Progenitor cell of endocrine pancreas (in vitro differentiated cells): ENCODE measurements around the gene ZNF106. TPM values are rescaled to one million over a fixed set of nuclear protein-coding genes. Genes with fewer than 3 reads are reported as not detected.

Experiments used
- DNase-seq: peaks from one replicate; pipeline ENCODE4 v3.0.0; 2021; ENCODE audit warnings: low spot score; ENCODE audit not compliant: unreplicated experiment
- H3K27ac Mint-ChIP-seq: 2 replicates; pipeline ENCODE4 v1.8.0; 2021; ENCODE audit warnings: mild to moderate bottlenecking, moderate library complexity, mixed read lengths
- H3K27me3 Mint-ChIP-seq: 2 replicates; pipeline ENCODE4 v1.8.0; 2021; ENCODE audit warnings: mixed read lengths
- H3K36me3 Mint-ChIP-seq: 2 replicates; pipeline ENCODE4 v1.8.0; 2022; ENCODE audit warnings: mixed read lengths; ENCODE audit not compliant: insufficient read depth
- H3K4me1 Mint-ChIP-seq: 2 replicates; pipeline ENCODE4 v1.8.0; 2021; ENCODE audit warnings: low read depth, mixed read lengths
- H3K4me3 Mint-ChIP-seq: 2 replicates; pipeline ENCODE4 v1.8.0; 2021; ENCODE audit warnings: low read depth, mild to moderate bottlenecking, moderate library complexity, mixed read lengths
- H3K9me3 Mint-ChIP-seq: 2 replicates; pipeline ENCODE4 v1.8.0; 2021; ENCODE audit warnings: low read depth, mixed read lengths
- total RNA-seq: library from RNA; stranded (reverse); gene quantifications from 2 replicates; pipeline ENCODE4 v1.2.1, GENCODE V29; 2021
- TF ChIP-seq, protein P1 (sequence below): fragments of 200-600 bp; sonication (generic); IDR thresholded peaks from one replicate; pipeline ENCODE4 v1.5.0; 2021; ENCODE audit warnings: antibody characterized with exemption, mild to moderate bottlenecking; ENCODE audit not compliant: unreplicated experiment

The ZNF106 gene
- total RNA-seq, 1 donor from 2014 or later: 52.4 TPM

- no peak for DNase-seq
- no peak overlapping the region for H3K27ac Mint-ChIP-seq
- H3K4me3 Mint-ChIP-seq: no peak overlapping the region
- H3K9me3 Mint-ChIP-seq: no peaks in the 10 kb centered on the region
- H3K4me1 Mint-ChIP-seq: no peaks in the 10 kb centered on the region
- H3K36me3 Mint-ChIP-seq: no peaks in the 10 kb centered on the region
- TF ChIP-seq, protein P1, sequence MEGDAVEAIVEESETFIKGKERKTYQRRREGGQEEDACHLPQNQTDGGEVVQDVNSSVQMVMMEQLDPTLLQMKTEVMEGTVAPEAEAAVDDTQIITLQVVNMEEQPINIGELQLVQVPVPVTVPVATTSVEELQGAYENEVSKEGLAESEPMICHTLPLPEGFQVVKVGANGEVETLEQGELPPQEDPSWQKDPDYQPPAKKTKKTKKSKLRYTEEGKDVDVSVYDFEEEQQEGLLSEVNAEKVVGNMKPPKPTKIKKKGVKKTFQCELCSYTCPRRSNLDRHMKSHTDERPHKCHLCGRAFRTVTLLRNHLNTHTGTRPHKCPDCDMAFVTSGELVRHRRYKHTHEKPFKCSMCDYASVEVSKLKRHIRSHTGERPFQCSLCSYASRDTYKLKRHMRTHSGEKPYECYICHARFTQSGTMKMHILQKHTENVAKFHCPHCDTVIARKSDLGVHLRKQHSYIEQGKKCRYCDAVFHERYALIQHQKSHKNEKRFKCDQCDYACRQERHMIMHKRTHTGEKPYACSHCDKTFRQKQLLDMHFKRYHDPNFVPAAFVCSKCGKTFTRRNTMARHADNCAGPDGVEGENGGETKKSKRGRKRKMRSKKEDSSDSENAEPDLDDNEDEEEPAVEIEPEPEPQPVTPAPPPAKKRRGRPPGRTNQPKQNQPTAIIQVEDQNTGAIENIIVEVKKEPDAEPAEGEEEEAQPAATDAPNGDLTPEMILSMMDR: no peak
- H3K27me3 Mint-ChIP-seq: no peaks in the 10 kb centered on the region
Observed at GRCh38 chr15:42401544-42402454, 89.1 kb downstream of the ZNF106 start.

DNA sequence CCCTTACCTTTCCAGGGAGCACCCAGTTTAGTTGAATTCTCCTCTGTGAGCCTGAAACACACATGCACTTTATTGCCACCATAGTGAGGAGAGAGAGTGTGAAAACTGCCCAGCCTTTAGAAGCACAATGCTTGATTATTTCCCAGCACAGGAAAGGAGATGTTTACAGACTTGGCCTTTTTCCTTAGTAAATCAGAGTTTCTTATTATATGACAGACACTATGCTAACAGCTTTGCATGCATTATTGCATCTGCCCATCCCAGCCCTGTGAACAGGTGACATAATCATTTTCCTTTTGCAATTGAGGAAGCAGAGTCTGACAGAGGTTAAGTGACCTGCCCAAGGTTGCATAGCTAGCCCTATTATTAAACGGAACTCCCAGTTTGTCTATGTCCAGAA is 95.1 kb downstream of the ZNF106 start:
- Mint-ChIP-seq H3K9me3 (no peaks in the 10 kb centered on the region), H3K27ac (peak overlapping the region; percentile 45), H3K4me1 (peaks cover 2% of the 10 kb centered on the region), H3K27me3 (peaks cover 2% of the 10 kb centered on the region), H3K36me3 (no peaks in the 10 kb centered on the region), H3K4me3 (no peak overlapping the region)
- DNase-seq: no peak
- TF ChIP-seq, protein P1: no peak

- TF ChIP-seq, protein P1: no peak
Observed at GRCh38 chr15:42394106-42394505, 96.8 kb downstream of the ZNF106 start.

DNA sequence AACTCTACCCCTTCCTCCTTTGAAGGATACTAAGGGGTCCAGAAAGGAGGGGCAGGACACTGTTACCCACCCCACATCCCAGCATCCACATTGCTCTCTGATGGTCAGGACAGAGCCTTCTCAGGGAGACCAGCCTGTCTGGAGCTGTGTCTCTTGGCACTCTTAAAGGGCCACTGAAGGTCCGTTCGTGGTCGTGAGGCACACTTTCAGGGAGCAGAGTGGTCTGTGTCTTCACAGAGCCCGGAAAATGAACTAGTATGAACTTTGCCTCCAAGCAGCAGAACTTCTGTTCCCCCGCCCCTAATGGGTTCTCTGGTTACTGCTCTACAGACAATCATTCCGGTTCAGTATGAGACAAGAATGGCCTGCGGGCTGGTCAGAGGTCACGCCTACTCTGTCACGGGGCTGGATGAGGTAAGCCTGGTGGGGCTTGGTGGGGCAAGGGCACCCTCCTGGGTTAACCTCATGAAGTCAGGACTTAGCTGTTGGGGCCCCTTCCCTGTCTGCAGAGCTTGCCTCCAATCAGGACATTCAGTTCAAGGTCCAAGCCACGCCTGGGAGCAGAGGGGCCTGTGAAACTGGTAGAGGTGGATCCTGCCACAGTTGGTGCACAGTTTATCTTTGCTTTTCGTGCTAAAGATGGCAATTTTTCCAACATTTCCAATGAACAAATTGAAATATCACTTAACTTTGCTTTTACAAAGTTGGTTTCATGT is 98.5 kb downstream of the ZNF106 start:
- no peaks in the 10 kb centered on the region for H3K36me3 Mint-ChIP-seq
- H3K27me3 Mint-ChIP-seq: peaks cover 2% of the 10 kb centered on the region
- DNase-seq: no peak
- TF ChIP-seq, protein P1: no peak
- no peak overlapping the region for H3K27ac Mint-ChIP-seq
- peaks cover 2% of the 10 kb centered on the region for H3K4me1 Mint-ChIP-seq
- no peak overlapping the region for H3K4me3 Mint-ChIP-seq
- no peaks in the 10 kb centered on the region for H3K9me3 Mint-ChIP-seq

More at GRCh38 chr15:42394106-42394505, 96.8 kb downstream of the ZNF106 start:
- H3K9me3 Mint-ChIP-seq: no peaks in the 10 kb centered on the region
- DNase-seq: no peak
- peaks cover 2% of the 10 kb centered on the region for H3K27me3 Mint-ChIP-seq
- no peak overlapping the region for H3K4me3 Mint-ChIP-seq
- H3K27ac Mint-ChIP-seq: peak overlapping the region; percentile 0
- H3K4me1 Mint-ChIP-seq: peaks cover 2% of the 10 kb centered on the region
- H3K36me3 Mint-ChIP-seq: no peaks in the 10 kb centered on the region

DNA sequence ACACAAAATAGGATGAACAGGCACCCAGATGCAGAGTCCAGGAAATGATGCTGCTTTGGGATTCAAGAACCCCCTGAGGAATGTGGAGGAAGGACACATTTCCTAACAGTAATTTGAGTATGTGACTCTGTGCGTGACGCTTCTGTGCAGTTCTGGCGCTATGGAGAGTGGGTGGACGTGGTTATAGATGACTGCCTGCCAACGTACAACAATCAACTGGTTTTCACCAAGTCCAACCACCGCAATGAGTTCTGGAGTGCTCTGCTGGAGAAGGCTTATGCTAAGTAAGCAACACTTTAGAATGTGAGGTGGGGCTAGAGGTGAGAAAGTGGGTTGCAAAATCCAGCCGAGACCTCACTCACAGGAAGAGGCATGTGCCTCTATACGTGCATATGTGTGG is 103.3 kb downstream of the ZNF106 start:
- H3K27ac Mint-ChIP-seq: no peak overlapping the region
- H3K9me3 Mint-ChIP-seq: no peaks in the 10 kb centered on the region
- TF ChIP-seq, protein P1: no peak
- no peak overlapping the region for H3K4me3 Mint-ChIP-seq
- H3K36me3 Mint-ChIP-seq: no peaks in the 10 kb centered on the region
- H3K4me1 Mint-ChIP-seq: peaks cover 2% of the 10 kb centered on the region
- no peak for DNase-seq
- peaks cover 14% of the 10 kb centered on the region for H3K27me3 Mint-ChIP-seq
